ENCODE measurements around the gene ZYX.
A peak's percentile ranks its signal among the peaks of the same experiment; 100 is the strongest.
"Not testable (repeated sequence)": the region's sequence is repeated elsewhere in the genome, so short reads cannot be mapped to it uniquely, and the experiment has no call there.

Gene ZYX

DNA sequence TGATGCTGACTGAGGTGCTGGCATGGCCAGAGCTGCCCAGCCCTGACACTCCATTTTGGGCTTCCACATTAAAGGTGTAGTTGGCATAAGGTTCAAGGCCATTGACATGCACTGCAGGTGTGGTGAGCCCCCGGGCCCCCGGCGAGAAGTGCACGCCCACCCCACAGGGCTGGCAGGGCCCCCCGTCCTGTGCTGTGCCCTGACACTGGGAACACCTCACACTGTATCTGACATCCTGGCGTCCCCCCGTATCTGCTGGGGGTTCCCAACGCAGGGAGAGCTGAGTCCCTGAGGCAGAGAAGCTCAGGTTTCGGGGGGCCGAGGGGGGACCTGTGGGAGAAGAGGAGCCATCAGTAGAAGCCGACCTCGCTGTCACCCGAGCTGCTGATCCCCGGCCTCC lies 17.5 kb downstream of the ZYX start:
- FAIRE-seq = no peak

DNA sequence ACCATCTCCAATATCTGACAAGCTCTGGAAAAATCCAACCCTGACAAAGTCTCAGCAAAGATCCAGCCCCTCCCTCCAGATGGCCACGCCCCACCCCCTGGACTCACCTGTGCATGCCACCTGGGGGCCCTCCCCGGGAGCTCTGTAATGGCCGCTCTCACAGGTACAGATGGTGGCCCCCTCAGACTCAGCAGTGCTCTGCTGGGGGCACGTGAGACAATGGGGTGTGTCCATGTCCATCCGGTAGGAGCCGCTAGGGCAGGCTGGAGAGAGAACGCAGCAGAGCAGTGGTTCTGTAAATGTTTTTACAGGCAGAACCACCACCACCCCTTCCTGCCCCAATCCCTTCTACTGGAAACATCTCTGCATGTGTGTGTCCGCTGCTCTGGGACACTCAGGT lies 18.0 kb downstream of the ZYX start:
- FAIRE-seq = no peak

DNA sequence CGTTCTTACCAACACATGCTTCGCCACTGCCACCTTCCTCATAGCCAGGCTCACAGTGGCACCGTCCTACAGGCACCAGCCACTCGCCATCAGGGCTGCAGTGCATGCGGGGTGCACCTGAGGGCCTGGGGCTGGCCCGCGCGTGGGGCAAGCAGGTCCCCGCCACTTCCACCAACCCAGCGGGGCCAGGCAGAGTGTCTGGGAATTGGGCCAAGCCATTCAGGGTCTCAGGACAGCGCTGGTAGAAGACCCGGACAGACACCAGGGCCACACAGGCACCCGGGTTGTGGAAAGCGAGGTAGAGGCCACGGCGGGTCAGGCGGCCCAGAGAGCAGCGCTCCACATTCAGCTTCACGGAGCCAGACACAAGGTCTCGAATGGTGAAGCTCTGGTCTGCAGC lies 18.5 kb downstream of the ZYX start:
- FAIRE-seq = no peak

DNA sequence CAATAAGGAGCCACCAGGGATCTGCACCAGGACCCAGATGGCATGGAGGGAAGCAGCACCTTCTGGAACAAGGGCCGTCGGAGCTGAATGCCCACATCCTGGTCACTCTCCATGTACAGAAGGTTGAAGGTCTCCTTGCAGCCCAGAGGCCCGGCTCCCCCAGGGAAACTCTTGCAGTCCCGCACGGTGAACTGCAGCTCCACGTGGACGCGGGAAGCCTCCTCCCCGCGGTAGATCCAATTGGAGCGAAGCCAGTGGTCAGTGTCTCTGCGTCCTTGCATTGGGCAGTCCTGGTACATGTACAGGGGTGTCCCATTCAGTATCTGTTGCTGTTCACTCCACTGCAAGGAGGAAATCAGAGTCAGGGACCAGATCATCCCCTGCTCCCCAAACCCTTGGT lies 20.1 kb downstream of the ZYX start:
- no peak for FAIRE-seq

DNA sequence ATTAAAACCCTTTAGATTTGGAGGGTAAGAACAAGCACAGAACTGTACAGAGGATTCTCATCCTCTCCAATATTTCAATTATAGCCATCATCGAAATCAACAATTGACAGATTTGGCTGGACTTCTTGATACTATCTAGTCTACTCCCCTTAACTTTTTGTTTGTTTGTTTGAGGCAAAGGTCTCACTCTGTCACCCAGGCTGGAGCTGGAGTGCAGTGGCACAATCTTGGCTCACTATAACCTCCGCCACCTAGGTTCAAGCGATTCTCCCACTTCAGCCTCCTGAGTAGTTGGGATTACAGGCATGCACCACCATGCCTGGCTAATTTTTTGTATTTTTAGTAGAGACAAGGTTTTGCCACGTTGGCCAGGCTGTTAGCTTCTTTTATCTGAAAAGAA lies 21.1 kb downstream of the ZYX start:
- not testable (repeated sequence) for FAIRE-seq

DNA sequence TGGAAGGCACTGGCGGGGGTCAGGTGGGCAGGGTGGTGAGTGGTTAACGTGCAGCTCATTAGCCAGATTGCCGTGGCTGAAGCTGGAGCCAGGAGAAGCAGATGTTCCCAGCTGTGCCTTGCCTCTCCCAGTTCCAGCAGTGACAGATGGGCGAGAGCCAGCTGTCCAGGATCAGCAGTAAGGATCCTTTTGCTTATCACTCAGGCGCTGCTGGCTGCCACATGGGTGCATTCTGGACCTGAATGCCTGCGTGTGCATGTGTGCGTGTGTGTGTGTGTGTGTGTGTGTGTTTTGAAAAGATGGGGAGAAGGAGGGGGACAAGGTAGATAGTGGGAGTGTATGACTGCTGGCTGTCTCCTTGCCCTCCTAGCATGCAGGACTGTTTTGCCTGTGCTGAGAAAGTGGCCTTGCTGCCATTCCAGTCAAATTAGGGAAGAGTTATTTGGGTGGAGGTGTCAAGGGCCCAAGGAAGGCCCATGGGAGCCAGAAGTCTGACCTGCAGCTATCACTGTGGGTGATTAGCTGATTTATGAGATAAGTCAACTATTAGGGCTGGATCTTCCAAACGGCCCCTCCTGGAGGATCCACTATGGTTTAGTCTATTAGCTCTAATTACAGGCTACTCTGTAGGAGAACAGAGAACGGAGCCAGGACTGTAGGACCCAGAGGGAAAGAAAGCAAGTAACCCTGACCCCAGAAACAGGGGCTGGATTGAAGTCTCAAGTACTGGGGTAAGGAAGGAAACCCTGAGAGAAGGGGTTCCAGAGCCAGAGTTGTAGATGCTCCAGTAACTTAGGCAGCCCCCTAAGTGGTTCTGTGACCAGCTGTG lies 24.2 kb downstream of the ZYX start:
- no peak for FAIRE-seq

DNA sequence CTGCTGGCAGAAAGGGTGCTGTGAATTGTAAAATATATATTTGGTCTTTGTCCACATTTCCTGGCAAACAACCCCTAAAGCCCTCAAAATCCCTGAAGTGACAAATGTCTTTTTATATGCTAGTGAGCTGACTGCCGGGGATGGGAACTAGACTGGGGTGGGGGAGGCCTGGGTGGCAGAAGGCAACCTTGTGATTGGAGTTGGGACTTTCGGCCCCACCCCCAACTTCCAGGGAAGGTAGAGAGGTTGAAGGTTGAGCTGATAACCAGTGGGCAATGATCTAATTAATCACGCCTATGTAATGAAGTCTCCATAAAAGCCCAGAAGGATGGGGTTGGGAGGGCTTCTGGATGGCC lies 24.8 kb downstream of the ZYX start:
- no peak for FAIRE-seq

DNA sequence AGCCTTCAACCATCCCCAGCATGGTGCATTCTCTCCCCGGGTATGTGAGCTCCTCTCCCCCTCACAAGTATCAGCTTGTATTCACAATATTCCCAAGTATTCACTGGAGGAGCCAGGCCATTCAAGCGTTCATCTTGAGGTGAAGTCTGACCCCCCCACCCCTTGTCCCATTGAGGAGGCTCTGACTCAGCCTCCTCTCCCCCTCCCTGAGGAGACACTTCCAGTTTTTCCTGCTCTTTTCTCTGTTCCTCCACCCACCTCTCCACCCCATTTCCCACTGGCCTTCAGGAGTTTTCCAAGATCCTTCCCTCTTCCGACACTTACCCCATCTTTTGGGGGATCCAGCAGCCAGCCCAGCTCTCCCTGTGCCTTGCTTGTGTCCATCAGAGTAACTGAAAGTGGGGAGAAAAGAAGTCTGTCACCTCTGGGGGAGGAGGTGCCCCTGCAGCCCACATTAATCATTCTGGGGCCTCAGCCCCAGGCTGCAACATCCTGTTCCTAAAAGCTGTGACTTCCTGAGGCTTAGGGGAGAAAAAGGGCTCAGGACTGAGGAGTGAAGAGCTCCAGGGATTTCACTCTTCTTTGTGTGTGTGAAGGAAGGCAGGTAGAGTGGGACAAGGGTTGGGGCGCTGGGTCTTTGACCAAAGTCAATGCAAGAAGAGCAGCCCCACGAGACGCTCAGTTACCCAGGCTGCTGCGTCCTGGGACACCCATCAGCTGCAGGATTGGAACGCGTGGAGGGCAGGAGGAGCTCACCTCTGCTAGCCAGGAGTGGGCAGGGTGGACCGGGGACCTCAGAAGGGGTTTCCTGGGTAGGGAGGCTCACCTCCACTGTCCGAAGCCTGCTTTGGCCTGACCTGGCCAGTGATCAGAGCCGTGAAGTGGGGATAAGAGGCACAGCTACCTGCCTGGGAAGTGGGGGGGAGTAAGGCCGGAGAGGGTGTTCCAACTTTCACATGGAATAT lies 26.4 kb downstream of the ZYX start:
- no peak for FAIRE-seq

DNA sequence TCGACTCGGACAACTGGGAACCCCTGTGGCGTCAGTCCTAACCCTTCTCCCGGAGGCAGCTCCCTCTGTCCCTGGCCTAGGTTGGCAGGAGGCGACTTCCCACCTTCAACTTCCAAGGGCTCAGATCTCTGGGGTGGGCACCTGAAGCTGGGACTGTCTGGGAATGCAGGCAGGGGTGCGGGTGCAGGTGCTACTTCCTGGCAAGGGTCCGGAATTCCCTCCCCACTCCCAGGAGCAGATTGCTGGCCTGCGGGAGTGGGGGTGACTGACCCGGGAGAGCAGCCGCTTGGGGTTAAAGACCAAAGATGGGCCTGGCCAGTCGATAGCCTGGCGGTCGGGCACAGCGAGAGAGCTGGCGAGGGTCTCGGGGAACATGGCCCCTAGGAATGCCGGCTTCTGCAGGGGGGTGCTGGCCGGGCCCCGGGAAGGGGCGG lies 27.1 kb downstream of the ZYX start:
- FAIRE-seq = no peak

DNA sequence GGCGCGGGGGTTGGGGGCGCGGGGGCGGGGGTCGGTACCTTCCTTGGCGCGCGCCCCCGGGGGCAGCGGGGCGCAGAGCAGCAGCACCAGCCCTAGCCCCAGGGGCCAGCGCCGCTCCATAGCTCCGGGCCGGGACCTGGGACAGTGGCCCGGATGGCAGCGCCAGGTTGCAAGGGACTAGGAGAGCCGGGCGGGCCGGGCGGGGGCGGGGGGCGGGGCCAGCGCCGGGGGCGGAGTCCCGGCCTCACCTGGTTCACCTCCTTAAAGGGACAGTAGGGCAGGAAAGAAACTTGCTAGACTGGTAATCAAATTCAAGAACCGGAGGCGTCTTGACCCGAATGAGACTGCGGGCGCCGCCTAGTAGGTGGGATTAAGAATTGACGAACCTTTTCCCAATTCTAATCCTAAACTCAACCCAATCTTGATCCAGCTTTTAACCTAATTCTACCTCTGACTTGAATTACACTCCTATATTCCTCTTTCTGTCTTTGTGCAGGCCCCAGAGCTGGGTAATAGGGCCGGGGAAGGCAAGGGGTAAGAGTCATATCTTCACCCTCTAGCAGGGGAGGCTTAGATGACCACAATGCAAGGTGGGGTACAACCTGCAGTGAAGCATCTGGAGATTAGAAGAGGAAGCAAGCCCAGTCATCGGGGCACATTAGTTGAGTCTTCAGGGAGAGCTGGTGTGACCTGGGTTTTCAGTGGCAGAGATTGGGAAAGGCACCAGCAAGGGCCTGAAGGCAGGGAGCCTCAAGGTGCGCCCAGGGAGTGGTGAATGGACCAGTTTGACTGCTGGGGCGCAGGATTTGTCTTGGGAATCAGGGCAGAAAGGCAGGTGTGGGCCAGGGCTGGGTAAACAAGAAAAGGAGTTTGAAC lies 27.8 kb downstream of the ZYX start, which contains the start of gene EPHA1:
EPHA1 (minus strand) TSS at position 171 of the 876 bp plus-strand sequence; CDS start at position 120, 51 bp downstream.
- FAIRE-seq = no peak

DNA sequence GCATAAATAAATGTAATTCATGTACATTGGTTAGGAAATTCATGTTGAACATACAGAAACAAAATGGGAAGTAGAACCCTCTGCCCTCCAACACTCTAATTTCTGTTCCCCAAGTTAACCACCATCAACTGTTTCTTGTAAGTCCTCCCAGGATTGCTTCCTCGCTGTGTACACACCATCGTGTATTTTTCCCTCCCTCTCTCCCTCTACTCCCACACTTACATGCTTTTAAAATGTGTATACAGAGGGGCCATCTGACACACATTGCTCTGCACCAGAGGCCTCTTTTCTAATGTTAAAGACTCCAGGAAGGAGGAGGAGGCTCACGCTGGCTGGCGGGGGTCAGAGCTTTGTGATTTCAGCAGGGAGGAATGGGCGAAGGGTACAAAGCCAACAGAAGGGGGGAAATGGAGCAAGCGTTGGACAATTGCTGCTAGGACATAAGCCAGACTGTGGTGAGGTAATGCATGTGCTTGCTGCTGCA lies 29.4 kb downstream of the ZYX start:
- FAIRE-seq = no peak

DNA sequence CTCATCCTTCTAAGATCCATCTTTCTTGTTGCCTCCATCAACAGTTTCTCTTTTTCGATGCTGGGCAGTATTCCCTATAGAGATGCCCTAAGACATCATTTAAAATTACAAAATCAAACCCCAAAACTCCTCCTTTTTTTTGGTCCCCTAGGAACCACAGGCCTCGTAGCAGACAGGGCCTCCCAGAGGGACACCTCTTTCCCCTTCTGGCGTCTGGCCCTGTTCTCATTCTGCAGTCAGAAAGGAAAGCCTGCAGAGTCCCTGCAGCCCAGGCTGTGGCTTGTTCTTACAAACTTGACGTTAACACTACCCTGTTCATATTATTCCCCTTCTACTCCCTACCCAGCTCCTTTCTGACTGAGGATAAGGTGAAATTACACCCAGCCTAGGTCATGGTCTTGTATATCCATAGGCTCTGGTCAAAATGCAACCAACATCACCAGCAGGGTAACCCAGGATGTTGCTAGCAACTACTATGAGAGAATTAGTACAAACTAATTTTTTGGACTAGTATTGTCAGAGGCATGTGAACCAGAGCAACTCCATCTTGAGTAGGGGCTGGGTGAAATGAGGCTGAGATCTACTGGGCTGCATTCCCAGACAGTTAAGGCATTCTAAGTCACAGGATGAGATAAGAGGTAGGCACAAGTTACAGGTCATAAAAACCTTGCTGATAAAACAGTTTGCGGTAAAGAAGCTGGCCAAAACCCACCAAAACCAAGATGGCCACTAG lies 31.0 kb downstream of the ZYX start:
- no peak for FAIRE-seq

DNA sequence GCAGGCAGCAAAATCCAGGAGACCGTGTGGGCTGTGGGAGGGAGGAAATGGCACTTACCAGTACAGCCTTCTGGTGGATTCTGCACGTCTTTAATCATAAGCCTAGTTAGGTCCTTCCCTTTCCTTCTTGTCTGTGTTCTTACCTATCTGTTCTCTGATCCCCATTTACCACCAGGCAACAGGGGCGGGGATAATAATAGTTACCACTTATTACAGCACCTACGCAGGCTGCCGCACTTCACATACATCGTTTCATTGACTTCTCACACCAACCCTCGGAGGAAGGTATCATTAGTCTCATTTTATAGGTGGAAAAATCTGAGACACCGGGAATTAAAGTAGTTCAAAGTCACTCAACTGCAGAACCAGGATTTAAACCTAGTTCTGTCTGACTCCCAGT lies 32.0 kb downstream of the ZYX start:
- FAIRE-seq = no peak

DNA sequence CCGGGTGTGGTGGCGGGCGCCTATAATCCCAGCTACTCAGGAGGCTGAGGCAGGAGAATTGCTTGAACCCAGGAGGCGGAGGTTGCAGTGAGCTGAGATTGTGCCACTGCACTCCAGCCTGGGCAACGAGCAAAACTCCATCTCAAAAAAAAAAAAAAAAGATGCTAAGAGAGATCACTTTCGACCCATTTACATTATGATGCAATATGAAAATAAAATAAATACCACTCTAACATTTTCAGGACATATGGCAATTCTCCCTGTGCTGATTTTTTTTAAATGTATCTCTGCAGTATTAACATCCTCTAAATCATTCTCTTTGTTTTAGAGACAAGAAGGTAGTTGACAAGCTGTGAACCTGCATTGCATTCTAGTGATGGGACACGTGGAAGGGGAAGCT lies 34.1 kb downstream of the ZYX start:
- not testable (repeated sequence) for FAIRE-seq

DNA sequence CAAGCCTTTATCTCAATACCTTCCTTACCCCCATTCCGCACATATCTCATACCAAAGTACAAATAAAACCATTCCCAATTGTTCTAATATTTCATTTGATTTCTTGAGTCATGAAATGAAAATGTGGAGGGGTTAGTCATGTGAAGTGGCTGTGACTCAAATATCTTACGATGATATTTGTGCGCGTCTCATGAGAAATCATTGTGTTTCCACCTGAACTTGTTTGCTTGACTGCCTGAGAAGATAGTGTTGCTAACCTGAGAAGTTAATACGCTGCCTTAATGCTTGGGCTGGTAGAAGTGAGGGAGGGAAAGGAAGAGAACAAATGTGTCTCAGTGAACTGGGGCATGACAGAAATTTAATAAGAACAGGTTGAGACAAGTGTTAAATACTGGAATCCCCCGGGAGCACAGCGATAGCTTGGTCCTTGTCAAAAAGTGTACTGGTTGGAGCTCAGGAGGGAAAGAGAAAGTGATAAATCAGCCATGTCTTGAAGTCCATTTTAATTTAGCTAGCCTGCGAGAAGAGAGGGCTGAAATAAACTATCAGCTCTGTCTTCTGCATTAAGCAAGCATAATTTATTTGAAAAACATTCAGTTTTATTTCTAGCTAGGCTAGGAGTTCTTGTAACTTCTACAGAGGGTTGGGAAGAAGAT lies 34.7 kb downstream of the ZYX start:
- FAIRE-seq = no peak

DNA sequence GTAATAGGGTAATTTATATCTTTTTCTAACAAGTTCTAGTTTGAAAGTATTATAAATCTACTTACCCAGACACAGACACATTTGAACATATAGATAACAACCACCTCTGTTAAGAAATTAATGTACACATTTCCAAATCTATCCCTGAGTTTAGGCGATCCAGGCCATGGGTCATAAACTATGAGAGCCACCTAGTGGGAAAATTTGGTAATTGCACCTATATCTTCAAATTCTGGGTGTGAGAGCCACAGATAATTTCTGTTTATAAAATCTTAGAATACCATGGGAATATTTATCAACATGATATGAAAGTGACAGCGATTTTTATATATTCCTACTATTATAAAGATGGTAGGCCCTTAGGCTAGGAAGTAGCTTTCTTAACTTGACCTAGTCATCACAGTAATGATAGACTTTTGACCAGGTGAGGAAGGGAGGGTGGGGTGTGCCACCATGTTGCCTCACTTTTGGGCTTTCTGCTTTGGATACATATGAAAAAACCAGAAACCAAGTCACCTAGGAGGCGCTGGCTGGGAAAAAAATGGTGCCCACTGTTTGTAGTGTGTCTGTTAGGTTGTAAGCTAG lies 35.5 kb downstream of the ZYX start:
- peak; percentile 24 for FAIRE-seq

DNA sequence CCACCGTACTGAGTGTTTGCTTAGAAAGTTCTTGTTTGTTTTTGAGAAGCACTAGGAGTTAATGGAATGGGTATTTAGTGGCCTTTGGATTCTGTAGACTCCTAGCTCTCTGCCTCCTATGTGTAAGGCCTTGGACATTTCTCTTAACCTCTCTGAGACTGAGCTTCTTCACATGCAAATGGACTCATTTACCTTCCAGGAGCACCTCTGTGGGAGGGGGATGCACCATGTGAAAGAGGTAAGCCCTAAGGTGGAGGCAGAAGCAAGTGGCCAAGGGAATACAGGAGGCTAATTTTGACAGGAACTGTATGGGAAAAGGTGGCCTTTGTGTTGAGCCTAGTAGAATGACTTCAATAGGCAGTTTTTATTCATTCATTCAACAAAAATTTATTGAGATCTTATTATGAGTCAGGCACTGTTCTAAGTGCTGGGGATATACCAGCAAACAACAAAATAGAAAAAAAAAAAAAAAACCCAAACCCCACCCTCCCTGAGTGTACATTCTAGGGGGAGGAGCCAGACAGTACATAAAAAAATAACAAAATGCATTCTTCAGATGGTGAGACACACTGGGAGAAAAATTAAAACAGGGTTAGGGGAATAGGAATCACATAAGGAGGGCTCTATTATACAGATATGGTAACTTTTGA lies 36.7 kb downstream of the ZYX start:
- no peak for FAIRE-seq

DNA sequence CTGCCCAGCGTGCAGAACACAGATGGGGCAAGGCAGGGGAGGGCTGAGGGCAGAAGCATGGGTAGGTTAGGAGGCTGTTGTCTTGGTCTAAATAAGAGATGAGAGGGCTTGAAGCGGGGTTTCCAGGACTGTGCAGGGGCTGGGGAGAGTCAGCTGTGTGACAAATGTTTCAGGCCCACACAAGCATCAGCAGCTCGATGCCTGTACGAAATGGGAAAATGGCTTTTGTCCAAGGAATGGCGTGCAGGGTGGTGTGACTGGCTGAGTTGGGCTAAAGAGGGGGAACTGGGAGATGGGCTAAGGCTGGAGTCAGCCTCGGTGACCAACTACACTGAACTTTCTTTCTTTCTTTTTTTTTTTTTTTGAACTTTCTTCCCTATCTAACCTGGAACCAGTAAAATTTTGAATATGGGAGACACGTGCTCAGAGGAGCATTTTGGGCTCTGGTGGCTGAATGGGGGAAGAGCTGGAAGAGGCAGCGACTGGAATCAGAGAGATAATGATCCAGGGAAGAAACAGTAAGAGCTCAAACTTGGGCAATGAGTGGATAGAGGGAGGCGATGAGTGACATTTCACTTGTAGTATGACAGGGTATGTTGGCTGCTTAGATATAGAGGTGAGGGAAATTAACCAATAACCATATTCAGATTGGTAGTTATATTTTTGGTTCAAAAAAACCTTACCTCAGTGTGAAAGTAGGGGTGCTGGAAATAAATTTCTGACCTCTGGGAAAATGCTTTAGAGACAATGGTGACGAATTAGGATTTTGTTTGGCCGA lies 37.7 kb downstream of the ZYX start:
- no peak for FAIRE-seq

DNA sequence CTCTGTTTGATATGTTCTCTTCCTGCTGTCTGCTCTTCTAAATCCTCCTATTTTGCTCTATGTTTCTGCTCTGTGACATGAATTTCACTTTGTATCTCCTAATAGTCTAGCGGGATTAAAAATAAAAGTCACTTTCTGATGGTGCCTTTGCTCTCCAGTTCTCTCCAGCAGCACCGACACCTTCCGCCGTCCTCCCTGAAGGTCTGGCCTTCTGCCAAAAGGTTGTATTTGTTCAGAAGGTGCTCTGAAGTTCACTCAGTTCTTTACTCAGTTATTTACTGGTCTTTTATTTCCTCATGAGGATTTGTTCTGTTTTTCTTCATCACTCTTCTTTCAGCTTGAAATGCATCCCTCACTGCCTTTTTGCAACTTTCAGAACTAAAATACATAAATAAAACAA lies 38.7 kb downstream of the ZYX start:
- no peak for FAIRE-seq

DNA sequence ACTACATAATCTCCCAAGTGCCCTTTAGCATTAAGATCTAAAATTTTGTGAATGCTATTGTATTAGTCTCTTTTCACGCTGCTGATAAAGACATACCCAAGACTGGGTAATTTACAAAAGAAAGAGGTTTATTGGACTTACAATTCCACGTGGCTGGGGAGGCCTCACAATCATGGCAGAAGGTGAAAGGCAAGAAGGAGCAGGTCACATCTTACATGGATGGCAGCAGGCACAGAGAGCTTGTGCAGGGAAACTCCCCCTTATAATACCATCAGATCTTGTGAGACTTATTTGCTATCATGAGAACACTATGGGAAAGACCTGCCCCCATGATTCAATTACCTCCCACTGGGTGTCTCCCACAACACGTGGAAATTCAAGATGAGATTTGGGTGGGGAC lies 39.5 kb downstream of the ZYX start:
- FAIRE-seq = not testable (repeated sequence)

All from colon (tissue), 2 donors.